Measurements from ENCODE around the gene FOXG1.

- TF ChIP-seq, protein P1, sequence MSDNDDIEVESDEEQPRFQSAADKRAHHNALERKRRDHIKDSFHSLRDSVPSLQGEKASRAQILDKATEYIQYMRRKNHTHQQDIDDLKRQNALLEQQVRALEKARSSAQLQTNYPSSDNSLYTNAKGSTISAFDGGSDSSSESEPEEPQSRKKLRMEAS (IDR thresholded peaks at IDR 0.05; ENCODE audit: insufficient read depth, insufficient read length), result no peak
- no peak for TF ChIP-seq POLR2A (IDR thresholded peaks at IDR 0.05; ENCODE audit: low read depth, low read length)
- no peak for TF ChIP-seq MYC (IDR thresholded peaks at IDR 0.05; ENCODE audit: low read depth, low read length)
- no peak for TF ChIP-seq POLR2AphosphoS5 (IDR thresholded peaks at IDR 0.05; ENCODE audit: insufficient read depth, low read depth, low read length)
- no peak for TF ChIP-seq CTCF (IDR thresholded peaks at IDR 0.05; ENCODE audit: extremely low read depth in 1 of 2, insufficient read depth in 1 of 2, low read depth in 1 of 2, low read length in 2 of 2)
- TF ChIP-seq GATA2 (IDR thresholded peaks at IDR 0.05; ENCODE audit: insufficient read depth, insufficient read length, low read depth, low read length), result no peak
- no peak for TF ChIP-seq FOS (IDR thresholded peaks at IDR 0.05; ENCODE audit: borderline replicate concordance, insufficient read depth, low read length)
- no peak for TF ChIP-seq EZH2 (IDR thresholded peaks at IDR 0.05; ENCODE audit: borderline replicate concordance, low read depth, low read length, severe bottlenecking)
- TF ChIP-seq JUN (IDR thresholded peaks at IDR 0.05; ENCODE audit: borderline replicate concordance, insufficient read depth, insufficient read length, low read depth), result no peak
Measured at GRCh38 chr14:28807518-28807917, 40.9 kb downstream of the FOXG1 start.

Measured in endothelial cell of umbilical vein (primary cell).